HEK293T (cell line): ENCODE measurements around the gene PES1.
"Not testable (repeated sequence)": the region's sequence is repeated elsewhere in the genome, so short reads cannot be mapped to it uniquely, and the experiment has no call there.

Source experiments
- CTCF ChIA-PET: fragments of 350-600 bp; formaldehyde crosslinking; extraction: SDS; loops from one replicate; lab custom pipeline; 2021; ENCODE audit warnings: antibody characterized with exemption, inconsistent platforms; lab: Yijun Ruan, JAX
- POLR2A ChIA-PET: fragments of 350-600 bp; formaldehyde crosslinking; extraction: SDS; loops from one replicate; lab custom pipeline; 2020; ENCODE audit warnings: antibody characterized with exemption, inconsistent platforms; lab: Yijun Ruan, JAX
- DNase-seq: peaks from one replicate; pipeline ENCODE4 v3.0.0; 2012; ENCODE audit warnings: mixed read lengths; ENCODE audit errors: extremely low spot score
- ARNT ChIP-seq: fragments of 450-650 bp; IDR thresholded peaks from 2 replicates; pipeline ENCODE4 v1.6.1; 2017; ENCODE audit warnings: mild to moderate bottlenecking
- BHLHE40 ChIP-seq: fragments of 450-650 bp; IDR thresholded peaks from 2 replicates; pipeline ENCODE4 v1.6.1; 2016; ENCODE audit warnings: mild to moderate bottlenecking, moderate library complexity, borderline replicate concordance
- CTBP1 ChIP-seq: fragments of 450-650 bp; IDR thresholded peaks from 2 replicates; pipeline ENCODE4 v1.6.1; 2016; ENCODE audit warnings: borderline replicate concordance
- ELF4 ChIP-seq: fragments of 450-650 bp; IDR thresholded peaks from 2 replicates; pipeline ENCODE4 v1.6.1; 2017; ENCODE audit warnings: antibody characterized with exemption
- FOXA1 ChIP-seq: fragments of 450-650 bp; IDR thresholded peaks from 2 replicates; pipeline ENCODE4 v1.6.1; 2016; ENCODE audit warnings: mild to moderate bottlenecking
- FOXK2 ChIP-seq: fragments of 450-650 bp; IDR thresholded peaks from 2 replicates; pipeline ENCODE4 v1.6.1; 2016; ENCODE audit warnings: mild to moderate bottlenecking
- FOXM1 ChIP-seq: fragments of 450-650 bp; IDR thresholded peaks from 2 replicates; pipeline ENCODE4 v1.6.1; 2017; ENCODE audit warnings: mild to moderate bottlenecking, borderline replicate concordance
- HDGF ChIP-seq: fragments of 450-650 bp; IDR thresholded peaks from 2 replicates; pipeline ENCODE4 v1.6.1; 2017; ENCODE audit warnings: antibody characterized with exemption, borderline replicate concordance
- L3MBTL2 ChIP-seq: fragments of 450-650 bp; conservative IDR thresholded peaks from 2 replicates; pipeline ENCODE4 v1.6.1; 2016; ENCODE audit warnings: mild to moderate bottlenecking
- LEF1 ChIP-seq: fragments of 450-650 bp; IDR thresholded peaks from 2 replicates; pipeline ENCODE4 v1.6.1; 2017; ENCODE audit warnings: mild to moderate bottlenecking, borderline replicate concordance
- NFRKB ChIP-seq: fragments of 450-650 bp; IDR thresholded peaks from 2 replicates; pipeline ENCODE4 v1.6.1; 2016; ENCODE audit warnings: mild to moderate bottlenecking, moderate library complexity
- PKNOX1 ChIP-seq: fragments of 450-650 bp; IDR thresholded peaks from 2 replicates; pipeline ENCODE4 v1.6.1; 2016
- SP1 ChIP-seq: fragments of 450-650 bp; IDR thresholded peaks from 2 replicates; pipeline ENCODE4 v1.6.1; 2017
- SUZ12 ChIP-seq: fragments of 450-650 bp; IDR thresholded peaks from 2 replicates; pipeline ENCODE4 v1.6.1; 2016; ENCODE audit warnings: mild to moderate bottlenecking
- TARDBP ChIP-seq: fragments of 450-650 bp; IDR thresholded peaks from 2 replicates; pipeline ENCODE4 v1.6.1; 2016
- ZNF384 ChIP-seq: fragments of 450-650 bp; IDR thresholded peaks from 2 replicates; pipeline ENCODE4 v1.6.1; 2016

The PES1 gene

GRCh38 chr22:30596199-30596598 lies 4.5 kb upstream of the PES1 start:
- DNase-seq, result no peak
- no peak for TF ChIP-seq TARDBP
- no peak for TF ChIP-seq LEF1
- TF ChIP-seq ZNF384, result no peak
- no peak for TF ChIP-seq ELF4
- TF ChIP-seq FOXA1, result no peak
- TF ChIP-seq HDGF, result no peak
- no peak for TF ChIP-seq CTBP1
- no peak for TF ChIP-seq FOXM1
- no peak for TF ChIP-seq PKNOX1
- POLR2A ChIA-PET, result no interaction called here
- CTCF ChIA-PET, result no interaction called here

GRCh38 chr22:30592360-30592713 lies 627 bp upstream of the PES1 start:
- CTCF ChIA-PET, result not testable (repeated sequence)
- POLR2A ChIA-PET, result interaction anchor here (0.6 to 1.3 kb wide), 5 partner anchors 13 to 170 kb away, joined by 3 to 4 read pairs (median 3); no protein-coding TSS in a partner anchor

GRCh38 chr22:30591191-30591587 lies 521 bp downstream of the PES1 start:
- CTCF ChIA-PET, result interaction anchor here (1.0 kb wide), 1 partner anchor 10 kb away, joined by 3 read pairs; no protein-coding TSS in a partner anchor

More at GRCh38 chr22:30592360-30592713, 627 bp upstream of the PES1 start:
- DNase-seq, result not testable (repeated sequence)

GRCh38 chr22:30586414-30586813 lies 5.3 kb downstream of the PES1 start:
- ChIA-PET CTCF (no interaction called here), POLR2A (no interaction called here)
- TF ChIP-seq CTBP1 (no peak), FOXK2 (no peak), NFRKB (no peak), PKNOX1 (no peak), ZNF384 (no peak), LEF1 (no peak)
- DNase-seq, result no peak

More at GRCh38 chr22:30591191-30591587, 521 bp downstream of the PES1 start:
- POLR2A ChIA-PET, result interaction anchor here (0.6 to 1.3 kb wide), 8 partner anchors 11 to 169 kb away, joined by 3 to 5 read pairs (median 4); partner anchors contain the start of gene TCN2
- TF ChIP-seq ARNT (no peak), FOXA1 (no peak), NFRKB (no peak), LEF1 (no peak), CTBP1 (no peak), ZNF384 (no peak), HDGF (no peak), L3MBTL2 (no peak), FOXK2 (no peak), FOXM1 (no peak), PKNOX1 (no peak), ELF4 (no peak), TARDBP (no peak), SP1 (no peak), SUZ12 (no peak)
- DNase-seq, result no peak

- no peak for TF ChIP-seq SUZ12
- TF ChIP-seq BHLHE40, result no peak
- TF ChIP-seq LEF1, result no peak
- TF ChIP-seq FOXM1, result no peak
- no peak for TF ChIP-seq L3MBTL2
- no peak for TF ChIP-seq ELF4
- no peak for TF ChIP-seq CTBP1
- no peak for TF ChIP-seq NFRKB
- TF ChIP-seq FOXA1, result no peak
- TF ChIP-seq TARDBP, result no peak
- TF ChIP-seq HDGF, result no peak
- no peak for TF ChIP-seq ARNT
- no peak for TF ChIP-seq SP1
- no peak for TF ChIP-seq PKNOX1
- TF ChIP-seq ZNF384, result no peak
- no peak for TF ChIP-seq FOXK2
- DNase-seq, result no peak
- ChIA-PET CTCF (no interaction called here), POLR2A (no interaction called here)
These were observed 7.3 kb downstream of the PES1 start for GRCh38 chr22:30584441-30584840.

GRCh38 chr22:30582788-30583545 lies 8.7 kb downstream of the PES1 start:
- POLR2A ChIA-PET, result no interaction called here
- no peak for TF ChIP-seq NFRKB
- no peak for TF ChIP-seq CTBP1
- TF ChIP-seq SUZ12, result no peak
- no peak for TF ChIP-seq HDGF
- no peak for TF ChIP-seq FOXK2
- TF ChIP-seq PKNOX1, result no peak
- TF ChIP-seq BHLHE40, result no peak
- no peak for TF ChIP-seq SP1
- TF ChIP-seq FOXA1, result no peak
- no peak for TF ChIP-seq TARDBP
- no peak for TF ChIP-seq ZNF384
- DNase-seq, result no peak
- CTCF ChIA-PET, result no interaction called here
